ENCODE results near the gene CDKAL1.

DNA sequence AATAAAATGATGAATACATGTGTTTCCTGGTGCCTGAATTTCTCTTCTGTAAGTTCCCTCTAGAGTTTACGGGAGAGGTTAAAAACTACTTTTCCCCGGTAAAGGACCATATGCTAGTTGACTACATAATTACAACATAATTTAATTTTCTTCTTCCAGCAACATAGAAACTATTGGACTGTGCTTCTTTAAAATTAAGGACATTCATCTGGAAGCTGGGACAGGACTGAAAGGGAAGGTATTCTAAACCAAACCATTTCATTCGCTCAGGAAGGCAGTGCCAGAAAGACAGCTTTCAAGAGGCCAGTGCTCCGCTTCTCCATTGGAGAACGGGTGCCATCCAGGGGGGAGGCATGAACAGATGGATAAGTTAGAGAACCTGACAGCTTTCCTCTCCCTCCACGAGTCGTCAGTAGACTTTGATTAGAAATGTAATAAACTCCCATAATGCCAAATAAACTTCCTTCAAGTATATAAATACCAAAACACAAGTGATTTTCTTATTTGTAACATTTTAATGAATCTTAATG is 601.3 kb downstream of the CDKAL1 start:
- TF ChIP-seq POLR2A (IDR thresholded peaks at IDR 0.05) (no peak), EP300 (IDR thresholded peaks at IDR 0.05) (no peak)
- TF ChIP-seq, protein P1, sequence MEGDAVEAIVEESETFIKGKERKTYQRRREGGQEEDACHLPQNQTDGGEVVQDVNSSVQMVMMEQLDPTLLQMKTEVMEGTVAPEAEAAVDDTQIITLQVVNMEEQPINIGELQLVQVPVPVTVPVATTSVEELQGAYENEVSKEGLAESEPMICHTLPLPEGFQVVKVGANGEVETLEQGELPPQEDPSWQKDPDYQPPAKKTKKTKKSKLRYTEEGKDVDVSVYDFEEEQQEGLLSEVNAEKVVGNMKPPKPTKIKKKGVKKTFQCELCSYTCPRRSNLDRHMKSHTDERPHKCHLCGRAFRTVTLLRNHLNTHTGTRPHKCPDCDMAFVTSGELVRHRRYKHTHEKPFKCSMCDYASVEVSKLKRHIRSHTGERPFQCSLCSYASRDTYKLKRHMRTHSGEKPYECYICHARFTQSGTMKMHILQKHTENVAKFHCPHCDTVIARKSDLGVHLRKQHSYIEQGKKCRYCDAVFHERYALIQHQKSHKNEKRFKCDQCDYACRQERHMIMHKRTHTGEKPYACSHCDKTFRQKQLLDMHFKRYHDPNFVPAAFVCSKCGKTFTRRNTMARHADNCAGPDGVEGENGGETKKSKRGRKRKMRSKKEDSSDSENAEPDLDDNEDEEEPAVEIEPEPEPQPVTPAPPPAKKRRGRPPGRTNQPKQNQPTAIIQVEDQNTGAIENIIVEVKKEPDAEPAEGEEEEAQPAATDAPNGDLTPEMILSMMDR (IDR thresholded peaks at IDR 0.05) = no peak

All from tibial nerve (tissue), 4 donors.